GM23338 (cell line): ENCODE measurements around the gene PDE3A. TPM values are rescaled to one million over a fixed set of nuclear protein-coding genes. Genes with fewer than 3 reads are reported as not detected.
A peak's percentile ranks its signal among the peaks of the same experiment; 100 is the strongest.

Source experiments
- ATAC-seq: fragments of 200-7000 bp; cut with Tn5 transposase; 3 replicates; pipeline ENCODE4 v1.9.1; 2020
- DNase-seq: peaks from one replicate; pipeline ENCODE4 v3.0.0-alpha.2; 2015; ENCODE audit warnings: low spot score
- H2AFZ ChIP-seq: fragments of 200-600 bp; sonication (generic); 2 replicates; pipeline ENCODE4 v1.8.0; 2016; ENCODE audit warnings: antibody characterized with exemption, mild to moderate bottlenecking, moderate library complexity
- H3F3A ChIP-seq: fragments of 200-600 bp; sonication (generic); replicated peaks from 2 replicates; pipeline ENCODE4 v1.8.0; 2017; ENCODE audit warnings: antibody characterized with exemption, mixed run types, low read depth
- H3K27ac ChIP-seq: fragments of 200-600 bp; sonication (generic); 2 replicates; pipeline ENCODE4 v1.6.1; 2016; ENCODE audit warnings: low read depth
- H3K27me3 ChIP-seq: fragments of 200-600 bp; sonication (generic); 2 replicates; pipeline ENCODE4 v1.8.0; 2016; ENCODE audit warnings: mild to moderate bottlenecking, mixed run types, moderate library complexity; ENCODE audit not compliant: insufficient read depth
- H3K36me3 ChIP-seq: fragments of 200-600 bp; sonication (generic); 2 replicates; pipeline ENCODE4 v1.8.0; 2016; ENCODE audit warnings: mild to moderate bottlenecking; ENCODE audit not compliant: insufficient read depth
- H3K4me1 ChIP-seq: fragments of 200-600 bp; sonication (generic); 2 replicates; pipeline ENCODE4 v1.8.0; 2016; ENCODE audit warnings: mild to moderate bottlenecking, moderate library complexity; ENCODE audit not compliant: insufficient read depth
- H3K4me2 ChIP-seq: fragments of 200-600 bp; sonication (generic); 2 replicates; pipeline ENCODE4 v1.7.1; 2017; ENCODE audit warnings: mixed run types
- H3K4me3 ChIP-seq: fragments of 200-600 bp; sonication (generic); 2 replicates; pipeline ENCODE4 v1.6.1; 2016; ENCODE audit warnings: mixed run types
- H3K79me2 ChIP-seq: fragments of 200-600 bp; sonication (generic); replicated peaks from 2 replicates; pipeline ENCODE4 v1.8.0; 2017; ENCODE audit warnings: mild to moderate bottlenecking; ENCODE audit not compliant: insufficient read depth
- H3K9me2 ChIP-seq: fragments of 200-600 bp; sonication (generic); 2 replicates; pipeline ENCODE4 v1.8.0; 2017; ENCODE audit not compliant: insufficient read depth
- H4K20me1 ChIP-seq: fragments of 200-600 bp; sonication (generic); replicated peaks from 2 replicates; pipeline ENCODE4 v1.8.0; 2017; ENCODE audit warnings: mild to moderate bottlenecking; ENCODE audit not compliant: insufficient read depth
- H3K27ac Mint-ChIP-seq: 2 replicates; pipeline ENCODE4 v1.8.0; 2020; ENCODE audit warnings: inconsistent platforms, mild to moderate bottlenecking, moderate library complexity, mixed read lengths
- H3K27me3 Mint-ChIP-seq: 3 replicates; pipeline ENCODE4 v1.8.0; 2022; ENCODE audit warnings: low read depth, mild to moderate bottlenecking, moderate library complexity, mixed read lengths, inconsistent platforms; ENCODE audit not compliant: insufficient read depth, poor library complexity
- H3K36me3 Mint-ChIP-seq: 3 replicates; pipeline ENCODE4 v1.8.0; 2021; ENCODE audit warnings: low read depth, mild to moderate bottlenecking, inconsistent platforms, moderate library complexity, mixed read lengths
- H3K4me1 Mint-ChIP-seq: 3 replicates; pipeline ENCODE4 v1.8.0; 2020; ENCODE audit warnings: mild to moderate bottlenecking, inconsistent platforms, mixed read lengths
- H3K4me3 Mint-ChIP-seq: 3 replicates; pipeline ENCODE4 v1.8.0; 2021; ENCODE audit warnings: moderate library complexity, mild to moderate bottlenecking, inconsistent platforms, mixed read lengths
- H3K9me3 Mint-ChIP-seq: 3 replicates; pipeline ENCODE4 v1.8.0; 2020; ENCODE audit warnings: moderate library complexity, mild to moderate bottlenecking, inconsistent platforms, mixed read lengths
- EZH2 ChIP-seq: fragments of 200-600 bp; sonication (generic); IDR thresholded peaks from one replicate; pipeline ENCODE4 v1.8.0; 2017; ENCODE audit warnings: antibody characterized with exemption, mild to moderate bottlenecking, low read depth; ENCODE audit not compliant: unreplicated experiment
- JUNB ChIP-seq: IDR thresholded peaks from one replicate; pipeline ENCODE4 v1.6.1; 2016; ENCODE audit warnings: antibody characterized with exemption; ENCODE audit not compliant: unreplicated experiment
- POLR2AphosphoS5 ChIP-seq: IDR thresholded peaks from 2 replicates; pipeline ENCODE4 v1.6.1; 2016; ENCODE audit warnings: antibody characterized with exemption, low read depth
- STAT1 ChIP-seq: IDR thresholded peaks from one replicate; pipeline ENCODE4 v1.6.1; 2016; ENCODE audit warnings: antibody characterized with exemption; ENCODE audit not compliant: unreplicated experiment
- ZNF114 ChIP-seq: fragments of 250-450 bp; sonication (Bioruptor Pico); IDR thresholded peaks from 2 replicates; pipeline ENCODE4 v1.5.0; 2020; ENCODE audit warnings: mild to moderate bottlenecking, moderate library complexity
- polyA plus RNA-seq: library from polyadenylated mRNA; unstranded; fragments of >200 nt; fragmentation: Nextera tagmentation; extraction: Ambion mirVana; gene quantifications from 2 replicates; pipeline ENCODE4 v1.2.1, GENCODE V29; 2016
- total RNA-seq: library from RNA; depleted of rRNA; stranded (reverse); fragments of >200 nt; shearing (Covaris generic); gene quantifications from 2 replicates; pipeline ENCODE4 v1.2.3, GENCODE V29; 2014
- TF ChIP-seq, protein P1 (sequence below): fragments of 250-450 bp; sonication (Bioruptor Pico); IDR thresholded peaks from 2 replicates; pipeline ENCODE4 v1.5.0; 2020; ENCODE audit warnings: mild to moderate bottlenecking, moderate library complexity
- TF ChIP-seq, protein P2 (sequence below): IDR thresholded peaks from 2 replicates; pipeline ENCODE4 v1.6.1; 2016; ENCODE audit warnings: antibody characterized with exemption

PDE3A gene
- total and polyA plus RNA-seq, 2 experiments from 2014 or later, result 2.7 to 9.2 TPM

DNA sequence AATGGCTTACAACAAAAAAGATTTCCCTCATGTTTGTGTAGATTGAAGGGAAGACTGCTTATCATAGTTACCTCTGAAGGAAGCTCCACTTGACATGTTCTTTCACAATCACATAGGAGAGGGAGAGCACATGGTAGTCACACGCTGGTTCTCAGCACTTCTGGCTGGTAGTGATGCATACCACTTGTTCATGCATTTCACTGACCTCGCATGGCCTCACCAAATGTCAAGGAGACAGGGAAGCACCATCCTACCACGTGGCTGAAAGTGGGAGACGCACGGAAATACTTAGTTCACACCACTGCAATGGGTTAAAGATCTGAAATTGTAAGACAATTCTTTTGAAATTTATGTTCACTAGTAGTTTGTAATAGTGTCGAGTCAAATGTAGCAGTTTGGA lies 74.0 kb downstream of the PDE3A start:
- DNase-seq, result no peak
- H3K9me2 ChIP-seq, result no peaks in the 10 kb centered on the region
- H3K27me3 Mint-ChIP-seq, result no peaks in the 10 kb centered on the region
- H3K4me3 ChIP-seq, result no peak overlapping the region
- no peaks in the 10 kb centered on the region for H3K79me2 ChIP-seq
- H3K36me3 ChIP-seq, result no peaks in the 10 kb centered on the region
- peaks cover 34% of the 10 kb centered on the region for H3K4me1 Mint-ChIP-seq
- H3K27me3 ChIP-seq, result no peaks in the 10 kb centered on the region
- H3K4me1 ChIP-seq, result peaks cover 33% of the 10 kb centered on the region
- no peak for TF ChIP-seq ZNF114
- no peak for TF ChIP-seq POLR2AphosphoS5
- TF ChIP-seq EZH2, result no peak
- TF ChIP-seq, protein P1, sequence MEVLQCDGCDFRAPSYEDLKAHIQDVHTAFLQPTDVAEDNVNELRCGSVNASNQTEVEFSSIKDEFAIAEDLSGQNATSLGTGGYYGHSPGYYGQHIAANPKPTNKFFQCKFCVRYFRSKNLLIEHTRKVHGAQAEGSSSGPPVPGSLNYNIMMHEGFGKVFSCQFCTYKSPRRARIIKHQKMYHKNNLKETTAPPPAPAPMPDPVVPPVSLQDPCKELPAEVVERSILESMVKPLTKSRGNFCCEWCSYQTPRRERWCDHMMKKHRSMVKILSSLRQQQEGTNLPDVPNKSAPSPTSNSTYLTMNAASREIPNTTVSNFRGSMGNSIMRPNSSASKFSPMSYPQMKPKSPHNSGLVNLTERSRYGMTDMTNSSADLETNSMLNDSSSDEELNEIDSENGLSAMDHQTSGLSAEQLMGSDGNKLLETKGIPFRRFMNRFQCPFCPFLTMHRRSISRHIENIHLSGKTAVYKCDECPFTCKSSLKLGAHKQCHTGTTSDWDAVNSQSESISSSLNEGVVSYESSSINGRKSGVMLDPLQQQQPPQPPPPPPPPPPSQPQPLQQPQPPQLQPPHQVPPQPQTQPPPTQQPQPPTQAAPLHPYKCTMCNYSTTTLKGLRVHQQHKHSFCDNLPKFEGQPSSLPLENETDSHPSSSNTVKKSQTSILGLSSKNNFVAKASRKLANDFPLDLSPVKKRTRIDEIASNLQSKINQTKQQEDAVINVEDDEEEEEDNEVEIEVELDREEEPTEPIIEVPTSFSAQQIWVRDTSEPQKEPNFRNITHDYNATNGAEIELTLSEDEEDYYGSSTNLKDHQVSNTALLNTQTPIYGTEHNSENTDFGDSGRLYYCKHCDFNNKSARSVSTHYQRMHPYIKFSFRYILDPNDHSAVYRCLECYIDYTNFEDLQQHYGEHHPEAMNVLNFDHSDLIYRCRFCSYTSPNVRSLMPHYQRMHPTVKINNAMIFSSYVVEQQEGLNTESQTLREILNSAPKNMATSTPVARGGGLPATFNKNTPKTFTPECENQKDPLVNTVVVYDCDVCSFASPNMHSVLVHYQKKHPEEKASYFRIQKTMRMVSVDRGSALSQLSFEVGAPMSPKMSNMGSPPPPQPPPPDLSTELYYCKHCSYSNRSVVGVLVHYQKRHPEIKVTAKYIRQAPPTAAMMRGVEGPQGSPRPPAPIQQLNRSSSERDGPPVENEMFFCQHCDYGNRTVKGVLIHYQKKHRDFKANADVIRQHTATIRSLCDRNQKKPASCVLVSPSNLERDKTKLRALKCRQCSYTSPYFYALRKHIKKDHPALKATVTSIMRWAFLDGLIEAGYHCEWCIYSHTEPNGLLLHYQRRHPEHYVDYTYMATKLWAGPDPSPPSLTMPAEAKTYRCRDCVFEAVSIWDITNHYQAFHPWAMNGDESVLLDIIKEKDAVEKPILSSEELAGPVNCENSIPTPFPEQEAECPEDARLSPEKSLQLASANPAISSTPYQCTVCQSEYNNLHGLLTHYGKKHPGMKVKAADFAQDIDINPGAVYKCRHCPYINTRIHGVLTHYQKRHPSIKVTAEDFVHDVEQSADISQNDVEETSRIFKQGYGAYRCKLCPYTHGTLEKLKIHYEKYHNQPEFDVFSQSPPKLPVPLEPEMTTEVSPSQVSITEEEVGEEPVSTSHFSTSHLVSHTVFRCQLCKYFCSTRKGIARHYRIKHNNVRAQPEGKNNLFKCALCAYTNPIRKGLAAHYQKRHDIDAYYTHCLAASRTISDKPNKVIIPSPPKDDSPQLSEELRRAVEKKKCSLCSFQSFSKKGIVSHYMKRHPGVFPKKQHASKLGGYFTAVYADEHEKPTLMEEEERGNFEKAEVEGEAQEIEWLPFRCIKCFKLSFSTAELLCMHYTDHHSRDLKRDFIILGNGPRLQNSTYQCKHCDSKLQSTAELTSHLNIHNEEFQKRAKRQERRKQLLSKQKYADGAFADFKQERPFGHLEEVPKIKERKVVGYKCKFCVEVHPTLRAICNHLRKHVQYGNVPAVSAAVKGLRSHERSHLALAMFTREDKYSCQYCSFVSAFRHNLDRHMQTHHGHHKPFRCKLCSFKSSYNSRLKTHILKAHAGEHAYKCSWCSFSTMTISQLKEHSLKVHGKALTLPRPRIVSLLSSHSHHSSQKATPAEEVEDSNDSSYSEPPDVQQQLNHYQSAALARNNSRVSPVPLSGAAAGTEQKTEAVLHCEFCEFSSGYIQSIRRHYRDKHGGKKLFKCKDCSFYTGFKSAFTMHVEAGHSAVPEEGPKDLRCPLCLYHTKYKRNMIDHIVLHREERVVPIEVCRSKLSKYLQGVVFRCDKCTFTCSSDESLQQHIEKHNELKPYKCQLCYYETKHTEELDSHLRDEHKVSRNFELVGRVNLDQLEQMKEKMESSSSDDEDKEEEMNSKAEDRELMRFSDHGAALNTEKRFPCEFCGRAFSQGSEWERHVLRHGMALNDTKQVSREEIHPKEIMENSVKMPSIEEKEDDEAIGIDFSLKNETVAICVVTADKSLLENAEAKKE, result no peak
- TF ChIP-seq JUNB, result no peak
- H3K4me3 Mint-ChIP-seq, result no peak overlapping the region
- no peak overlapping the region for H3K4me2 ChIP-seq
- no peaks in the 10 kb centered on the region for H3K9me3 Mint-ChIP-seq
- H3F3A ChIP-seq, result no peaks in the 10 kb centered on the region
- H3K36me3 Mint-ChIP-seq, result no peaks in the 10 kb centered on the region
- H4K20me1 ChIP-seq, result no peaks in the 10 kb centered on the region
- H3K27ac ChIP-seq, result no peak overlapping the region; the same call in 1 of the 2 replicates
- H2AFZ ChIP-seq, result no peak overlapping the region
- ATAC-seq, result no peak
- H3K27ac Mint-ChIP-seq, result no peak overlapping the region

DNA sequence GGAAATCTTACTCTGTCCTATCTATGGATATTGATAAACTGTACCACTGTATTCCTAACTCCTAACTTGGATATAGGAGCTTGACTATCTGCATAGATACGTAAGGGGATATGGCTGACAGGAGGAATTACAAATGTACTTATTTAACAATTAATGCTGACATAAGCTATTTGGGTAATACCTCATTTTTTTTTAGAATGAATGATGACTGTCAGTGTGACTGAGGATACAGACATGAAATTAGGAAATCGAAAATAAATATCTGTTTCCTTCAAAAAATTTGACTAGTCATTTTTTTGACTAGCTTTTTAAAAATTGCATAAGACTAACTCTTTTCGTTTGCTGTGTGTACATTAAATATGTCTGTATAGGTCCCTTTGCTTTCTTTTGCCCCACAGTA lies 74.9 kb downstream of the PDE3A start:
- Histone ChIP-seq H3K9me2 (no peaks in the 10 kb centered on the region), H3K27me3 (no peaks in the 10 kb centered on the region), H3K36me3 (no peaks in the 10 kb centered on the region), H3K4me2 (0 out of 2 replicates have a peak overlapping the region, but pooled peaks have one; percentile 30), H3K4me1 (peaks cover 37% of the 10 kb centered on the region), H3K79me2 (no peaks in the 10 kb centered on the region), H2AFZ (no peak overlapping the region), H3F3A (no peaks in the 10 kb centered on the region), H4K20me1 (no peaks in the 10 kb centered on the region), H3K4me3 (no peak overlapping the region), H3K27ac (no peak overlapping the region)
- Mint-ChIP-seq H3K27me3 (no peaks in the 10 kb centered on the region), H3K27ac (no peak overlapping the region; the same call in 1 of the 2 replicates), H3K36me3 (no peaks in the 10 kb centered on the region), H3K4me3 (no peak overlapping the region), H3K4me1 (peaks cover 36% of the 10 kb centered on the region), H3K9me3 (no peaks in the 10 kb centered on the region)
- no peak for ATAC-seq
- no peak for DNase-seq
- no peak for TF ChIP-seq STAT1
- TF ChIP-seq, protein P2, sequence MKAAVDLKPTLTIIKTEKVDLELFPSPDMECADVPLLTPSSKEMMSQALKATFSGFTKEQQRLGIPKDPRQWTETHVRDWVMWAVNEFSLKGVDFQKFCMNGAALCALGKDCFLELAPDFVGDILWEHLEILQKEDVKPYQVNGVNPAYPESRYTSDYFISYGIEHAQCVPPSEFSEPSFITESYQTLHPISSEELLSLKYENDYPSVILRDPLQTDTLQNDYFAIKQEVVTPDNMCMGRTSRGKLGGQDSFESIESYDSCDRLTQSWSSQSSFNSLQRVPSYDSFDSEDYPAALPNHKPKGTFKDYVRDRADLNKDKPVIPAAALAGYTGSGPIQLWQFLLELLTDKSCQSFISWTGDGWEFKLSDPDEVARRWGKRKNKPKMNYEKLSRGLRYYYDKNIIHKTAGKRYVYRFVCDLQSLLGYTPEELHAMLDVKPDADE, result no peak
